SK-N-MC (cell line): ENCODE results near the gene TBC1D22A.

Experiments used
- EZH2 ChIP-seq: fragments of 200-600 bp; sonication (generic); IDR thresholded peaks from one replicate; pipeline ENCODE4 v1.6.1; 2017; ENCODE audit warnings: antibody characterized with exemption
- FOXP2 ChIP-seq: optimal IDR thresholded peaks from 2 replicates; pipeline ENCODE3; 2011; ENCODE audit warnings: mild to moderate bottlenecking, moderate library complexity; ENCODE audit not compliant: insufficient read depth; ENCODE audit errors: extremely low read length, control extremely low read depth
- POLR2AphosphoS5 ChIP-seq: IDR thresholded peaks from 2 replicates; pipeline ENCODE4 v1.6.1; 2012; ENCODE audit warnings: mild to moderate bottlenecking, low read depth, low read length, borderline replicate concordance

- TF ChIP-seq POLR2AphosphoS5 (no peak), EZH2 (no peak), FOXP2 (no peak)
Observed at GRCh38 chr22:46931881-46932280, 169.4 kb downstream of the TBC1D22A start.
